GM19351 (cell line): ENCODE results near the gene PTDSS2.

Experiments
- ATAC-seq: cut with Tn5 transposase; IDR thresholded peaks from one replicate; pipeline ENCODE4 v1.9.1; 2021; ENCODE audit warnings: mild to moderate bottlenecking, moderate library complexity; ENCODE audit not compliant: unreplicated experiment

The PTDSS2 gene

GRCh38 chr11:538431-539051, 88.5 kb downstream of the PTDSS2 start:
- ATAC-seq = no peak

- ATAC-seq = no peak
Observed at GRCh38 chr11:539971-540481, 89.9 kb downstream of the PTDSS2 start.
